Vagina (tissue), 2 donors: ENCODE data around the gene FBRSL1. TPM values are rescaled to one million over a fixed set of nuclear protein-coding genes. Genes with fewer than 3 reads are reported as not detected.

Experiments
- DNase-seq, 2 donors: peaks; one replicate each; pipeline ENCODE4 v3.0.0-alpha.2; 2017; ENCODE audit errors: extremely low spot score in 2 of 2
- H3K27ac ChIP-seq: fragments of 200-600 bp; sonication (generic); one replicate; pipeline ENCODE4 v1.5.1; 2019
- H3K27me3 ChIP-seq: fragments of 200-600 bp; sonication (generic); one replicate; pipeline ENCODE4 v1.5.1; 2019
- H3K36me3 ChIP-seq, 2 donors: fragments of 200-600 bp; sonication (generic); one replicate each; pipeline ENCODE4 v1.5.1; 2017 to 2019
- H3K4me1 ChIP-seq: fragments of 200-600 bp; sonication (generic); one replicate; pipeline ENCODE4 v1.5.1; 2019
- H3K4me3 ChIP-seq, 2 donors: fragments of 200-600 bp; sonication (generic); 1 replicate in 1 of 2; 2 replicates in 1 of 2; pipeline ENCODE4 v1.5.1; 2016 to 2019
- H3K9me3 ChIP-seq: fragments of 200-600 bp; sonication (generic); one replicate; pipeline ENCODE4 v1.5.1; 2019
- POLR2A ChIP-seq, 2 donors: fragments of 450-650 bp; IDR thresholded peaks; one replicate each; pipeline ENCODE4 v1.6.1; 2017; ENCODE audit warnings: antibody characterized with exemption in 2 of 2, mild to moderate bottlenecking in 2 of 2, moderate library complexity in 2 of 2
- POLR2AphosphoS5 ChIP-seq, 2 donors: sonication (generic); formaldehyde crosslinking; IDR thresholded peaks; one replicate each; pipeline ENCODE4 v1.9.0; 2017; ENCODE audit warnings: antibody characterized with exemption in 2 of 2, mild to moderate bottlenecking in 2 of 2, low read depth in 1 of 2; ENCODE audit not compliant: insufficient read depth in 1 of 2
- intact Hi-C: fragments of 100-400 bp; cut with DNase I; formaldehyde crosslinking; loops from one replicate; pipeline ENCODE4 v1.15.1; 2023
- total RNA-seq: library from RNA; depleted of rRNA; stranded (reverse); fragments of >200 nt; gene quantifications from one replicate; pipeline ENCODE4 v1.2.3, GENCODE V29; 2016
- TF ChIP-seq, protein P1 (sequence below), 3 experiments: fragments of 450-650 bp in 2 of 3; fragments of 200-600 bp in 1 of 3; sonication (generic) in 1 of 3; IDR thresholded peaks; one replicate each; pipeline ENCODE4 v1.5.1; 2017 to 2019; ENCODE audit warnings: antibody characterized with exemption in 3 of 3, mild to moderate bottlenecking in 2 of 3, moderate library complexity in 2 of 3

Gene FBRSL1
- total RNA-seq, 1 donor from 2014 or later = 11.0 TPM

DNA sequence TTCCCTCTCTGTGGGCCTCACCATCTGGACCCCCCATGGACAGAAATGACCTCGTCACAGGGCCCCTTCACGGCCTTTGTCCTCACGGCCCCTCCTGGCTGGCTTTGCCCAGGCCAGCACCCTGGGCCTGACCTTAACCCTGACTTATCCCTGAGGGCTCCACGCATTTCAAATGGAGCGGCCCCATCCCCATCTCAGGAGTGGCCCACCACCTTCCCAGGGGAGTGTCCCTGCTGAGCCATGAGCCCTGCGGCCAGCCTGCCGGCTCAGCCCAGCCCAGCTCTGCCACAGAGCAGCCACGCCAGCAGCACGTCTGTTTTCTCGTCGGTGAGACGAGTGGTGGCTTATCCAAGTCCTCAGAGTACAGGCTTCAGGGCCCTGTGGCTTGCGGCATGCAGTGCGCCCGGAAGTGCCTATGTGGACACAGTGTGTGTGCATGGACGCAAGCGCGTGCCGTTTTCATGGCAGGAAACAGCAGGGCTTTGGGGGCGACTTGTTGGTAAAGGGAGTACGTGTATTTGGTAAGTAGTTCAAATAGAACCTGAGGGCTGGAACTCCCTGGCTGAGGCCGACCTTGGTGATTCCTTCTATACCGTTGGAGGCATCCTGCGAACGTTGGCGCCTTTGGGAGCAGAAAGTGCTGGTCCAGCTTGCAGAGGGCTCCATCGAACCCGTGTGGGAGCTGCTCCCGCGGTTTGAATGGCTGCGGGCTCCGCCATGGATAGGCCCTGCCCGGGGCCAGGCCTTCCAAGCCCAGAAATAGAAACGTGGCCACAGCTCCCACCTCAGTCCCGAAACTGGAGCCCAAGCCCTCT is 68.3 kb downstream of the FBRSL1 start:
- H3K27ac ChIP-seq = no peak overlapping the region
- H3K36me3 ChIP-seq = no peaks in the 10 kb centered on the region
- H3K4me3 ChIP-seq = no peak overlapping the region
- H3K27me3 ChIP-seq = no peaks in the 10 kb centered on the region
- no peak for DNase-seq
- intact Hi-C loops = no loop called here
- H3K4me1 ChIP-seq = peaks cover 28% of the 10 kb centered on the region
- H3K9me3 ChIP-seq = no peaks in the 10 kb centered on the region
- TF ChIP-seq POLR2AphosphoS5 (IDR thresholded peaks at IDR 0.05; ENCODE audit: insufficient read depth in 1 of 2, low read depth in 1 of 2) (no peak), POLR2A (IDR thresholded peaks at IDR 0.05) (no peak)
- TF ChIP-seq, protein P1, sequence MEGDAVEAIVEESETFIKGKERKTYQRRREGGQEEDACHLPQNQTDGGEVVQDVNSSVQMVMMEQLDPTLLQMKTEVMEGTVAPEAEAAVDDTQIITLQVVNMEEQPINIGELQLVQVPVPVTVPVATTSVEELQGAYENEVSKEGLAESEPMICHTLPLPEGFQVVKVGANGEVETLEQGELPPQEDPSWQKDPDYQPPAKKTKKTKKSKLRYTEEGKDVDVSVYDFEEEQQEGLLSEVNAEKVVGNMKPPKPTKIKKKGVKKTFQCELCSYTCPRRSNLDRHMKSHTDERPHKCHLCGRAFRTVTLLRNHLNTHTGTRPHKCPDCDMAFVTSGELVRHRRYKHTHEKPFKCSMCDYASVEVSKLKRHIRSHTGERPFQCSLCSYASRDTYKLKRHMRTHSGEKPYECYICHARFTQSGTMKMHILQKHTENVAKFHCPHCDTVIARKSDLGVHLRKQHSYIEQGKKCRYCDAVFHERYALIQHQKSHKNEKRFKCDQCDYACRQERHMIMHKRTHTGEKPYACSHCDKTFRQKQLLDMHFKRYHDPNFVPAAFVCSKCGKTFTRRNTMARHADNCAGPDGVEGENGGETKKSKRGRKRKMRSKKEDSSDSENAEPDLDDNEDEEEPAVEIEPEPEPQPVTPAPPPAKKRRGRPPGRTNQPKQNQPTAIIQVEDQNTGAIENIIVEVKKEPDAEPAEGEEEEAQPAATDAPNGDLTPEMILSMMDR (IDR thresholded peaks at IDR 0.05) = no peak

DNA sequence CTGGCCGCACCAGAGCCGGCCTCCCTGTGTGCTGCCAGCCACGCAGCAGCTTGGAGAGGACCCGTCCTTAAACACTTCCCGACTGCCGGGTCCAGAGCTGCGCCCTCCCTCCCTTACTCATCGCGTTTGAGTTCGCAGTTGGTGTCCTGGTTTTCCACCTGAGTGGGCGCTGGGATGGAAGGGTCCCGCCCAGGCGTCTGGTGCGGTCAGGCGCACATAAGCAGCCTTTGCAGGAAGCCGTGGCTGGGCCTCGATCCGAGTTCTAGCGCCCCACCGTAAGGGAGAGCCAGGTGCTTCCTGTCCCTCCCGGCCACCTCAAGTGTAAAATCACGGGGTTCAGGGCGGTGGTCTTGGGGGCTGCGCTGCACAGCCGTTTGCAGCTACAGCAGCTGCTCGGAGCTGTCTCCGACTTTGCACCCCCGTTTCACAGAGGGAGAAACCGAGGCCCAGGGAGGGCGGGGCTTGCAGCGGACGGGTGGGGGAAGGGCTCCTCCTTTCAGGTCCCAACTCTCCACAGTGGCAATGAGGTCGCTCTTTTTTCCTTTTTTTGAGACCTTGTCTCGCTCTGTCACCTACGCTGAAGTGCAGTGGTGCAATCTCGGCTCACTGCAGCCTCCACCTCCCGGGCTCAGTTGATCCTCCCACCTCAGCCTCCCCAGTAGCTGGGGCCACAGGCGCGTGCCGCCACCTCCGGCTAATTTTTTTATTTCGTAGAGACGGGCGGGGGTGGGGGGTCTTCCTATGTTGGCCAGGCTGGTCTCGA is 69.1 kb downstream of the FBRSL1 start:
- intact Hi-C loops = no loop called here
- no peak overlapping the region for H3K27ac ChIP-seq
- no peak for TF ChIP-seq POLR2A (IDR thresholded peaks at IDR 0.05)
- TF ChIP-seq POLR2AphosphoS5 (IDR thresholded peaks at IDR 0.05; ENCODE audit: insufficient read depth in 1 of 2, low read depth in 1 of 2) = no peak
- TF ChIP-seq, protein P1 (IDR thresholded peaks at IDR 0.05) = no peak
- H3K4me1 ChIP-seq = peaks cover 28% of the 10 kb centered on the region
- H3K4me3 ChIP-seq = peak overlapping the region; percentile 68 to 79
- no peaks in the 10 kb centered on the region for H3K9me3 ChIP-seq
- no peak for DNase-seq
- H3K27me3 ChIP-seq = no peaks in the 10 kb centered on the region
- no peaks in the 10 kb centered on the region for H3K36me3 ChIP-seq

DNA sequence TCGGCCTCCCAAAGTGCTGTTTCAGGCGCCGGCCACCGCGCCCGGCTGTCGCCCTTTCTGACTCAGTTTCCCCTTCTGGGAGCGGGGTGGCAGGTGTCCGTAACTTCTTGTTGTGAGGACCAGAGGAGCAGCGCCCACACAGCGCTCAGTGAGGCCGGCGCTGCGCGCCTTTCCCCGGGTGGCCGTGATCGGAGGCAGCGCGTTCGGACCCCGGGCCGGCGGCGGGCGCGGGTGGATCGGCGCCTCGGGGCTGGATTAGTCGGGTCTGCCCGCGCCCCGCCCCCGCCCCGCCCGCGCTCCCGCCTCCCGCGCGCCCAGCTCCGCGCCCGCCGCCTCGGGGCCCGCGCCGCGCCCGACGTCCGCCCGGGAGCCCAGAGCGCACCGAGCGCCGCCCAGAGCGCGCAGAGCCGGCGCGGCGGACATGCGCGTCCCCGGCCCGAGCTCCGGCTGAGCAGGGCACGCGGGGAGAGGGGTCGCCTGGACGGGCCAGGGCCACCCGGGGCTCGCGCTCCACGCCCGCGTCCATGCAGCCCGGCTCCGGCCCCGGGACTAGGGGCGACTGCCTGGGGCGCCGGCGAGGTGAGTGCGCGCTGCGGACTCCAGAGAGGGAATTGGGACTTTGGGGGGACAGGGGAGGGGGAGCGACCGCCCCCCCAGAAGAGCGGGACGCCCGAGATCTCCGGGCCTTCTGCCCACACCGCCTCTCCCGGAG is 69.9 kb downstream of the FBRSL1 start:
- H3K4me3 ChIP-seq = peak overlapping the region; percentile 68 to 79
- intact Hi-C loops = no loop called here
- no peaks in the 10 kb centered on the region for H3K9me3 ChIP-seq
- H3K27ac ChIP-seq = no peak overlapping the region
- no peak for DNase-seq
- no peaks in the 10 kb centered on the region for H3K27me3 ChIP-seq
- H3K4me1 ChIP-seq = peaks cover 28% of the 10 kb centered on the region
- no peaks in the 10 kb centered on the region for H3K36me3 ChIP-seq
- no peak for TF ChIP-seq POLR2A (IDR thresholded peaks at IDR 0.05)
- TF ChIP-seq, protein P1 (IDR thresholded peaks at IDR 0.05) = no peak
- no peak for TF ChIP-seq POLR2AphosphoS5 (IDR thresholded peaks at IDR 0.05; ENCODE audit: insufficient read depth in 1 of 2, low read depth in 1 of 2)

DNA sequence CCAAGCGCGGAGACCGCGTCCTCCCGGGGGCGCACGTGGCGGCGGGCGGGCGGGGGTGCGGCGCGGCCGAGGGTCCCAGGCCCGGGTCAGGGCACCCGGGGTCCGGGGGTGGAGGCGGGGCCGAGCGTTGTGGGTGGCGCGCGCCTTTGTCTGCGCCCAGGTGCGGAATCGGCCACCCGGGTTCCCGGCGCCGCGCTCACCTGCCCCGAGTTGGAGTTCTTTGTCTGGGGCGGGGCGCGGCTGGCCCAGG is 70.3 kb downstream of the FBRSL1 start:
- TF ChIP-seq POLR2A (IDR thresholded peaks at IDR 0.05) = no peak
- Histone ChIP-seq H3K4me3 (peak overlapping the region; percentile 68 to 79), H3K4me1 (peaks cover 28% of the 10 kb centered on the region), H3K27ac (no peak overlapping the region), H3K36me3 (no peaks in the 10 kb centered on the region), H3K9me3 (no peaks in the 10 kb centered on the region), H3K27me3 (no peaks in the 10 kb centered on the region)
- DNase-seq = no peak
- intact Hi-C loops = no loop called here

DNA sequence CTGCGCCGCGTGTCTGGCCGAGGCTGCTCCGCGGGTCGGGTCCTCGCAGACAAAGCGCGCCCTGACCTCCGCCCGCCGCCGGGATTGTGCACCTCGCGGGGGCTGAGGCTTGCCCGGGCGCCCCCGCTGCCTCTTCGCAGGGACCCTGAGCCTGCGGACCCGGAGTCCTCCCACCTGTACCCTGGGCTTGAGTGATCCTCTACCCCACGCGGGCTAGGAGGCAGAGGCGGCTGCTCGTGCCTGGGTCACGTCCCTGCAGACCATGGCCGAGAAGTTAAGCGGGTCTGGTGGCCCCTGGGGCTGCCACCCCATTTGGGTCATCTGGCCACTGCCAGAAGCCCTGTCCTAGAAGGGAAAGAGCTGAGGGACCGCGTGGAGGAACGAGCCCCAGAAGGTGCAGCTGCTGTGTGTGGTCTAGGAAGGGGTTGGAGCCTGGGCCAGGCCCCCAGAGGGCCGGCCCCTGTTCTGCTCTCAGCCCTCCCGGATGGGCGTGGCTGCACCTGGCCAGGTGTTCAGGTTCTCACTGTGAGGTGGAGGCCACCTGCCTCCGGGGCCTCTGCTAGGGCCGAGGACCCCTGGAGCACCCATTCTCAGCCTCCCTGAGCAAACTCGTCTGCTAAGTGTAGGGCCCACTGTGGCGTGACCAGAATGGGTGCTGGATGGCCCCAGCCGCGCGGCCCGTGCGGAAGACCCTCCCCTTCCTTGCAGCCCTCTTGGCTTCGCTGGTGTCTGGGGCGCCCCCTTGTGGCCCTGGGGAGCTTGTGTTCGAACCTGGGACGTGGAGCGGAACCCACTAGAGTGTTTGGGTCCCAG is 70.9 kb downstream of the FBRSL1 start:
- Histone ChIP-seq H3K9me3 (no peaks in the 10 kb centered on the region), H3K27ac (no peak overlapping the region), H3K4me3 (peak overlapping the region; percentile 68 to 79), H3K27me3 (no peaks in the 10 kb centered on the region), H3K36me3 (no peaks in the 10 kb centered on the region), H3K4me1 (peaks cover 28% of the 10 kb centered on the region)
- TF ChIP-seq POLR2A (IDR thresholded peaks at IDR 0.05) (no peak), POLR2AphosphoS5 (IDR thresholded peaks at IDR 0.05; ENCODE audit: insufficient read depth in 1 of 2, low read depth in 1 of 2) (no peak)
- TF ChIP-seq, protein P1 (IDR thresholded peaks at IDR 0.05) = peak; percentile 34 to 54 (median 36)
- DNase-seq = no peak
- intact Hi-C loops = no loop called here
